ENCODE data around the gene PRRT4.

PRRT4 gene

GRCh38 chr7:128356546-128357216 lies 4.8 kb downstream of the PRRT4 start:
- Histone ChIP-seq H3K9me3 (ENCODE audit: control insufficient read depth, insufficient read depth, low read depth, low read length) (no peaks in the 10 kb centered on the region), H3K27ac (ENCODE audit: extremely low read depth, low read depth, low read length) (no peak overlapping the region), H3K36me3 (ENCODE audit: control insufficient read depth in 2 of 2, insufficient read depth in 1 of 2, low read length in 2 of 2) (no peaks in the 10 kb centered on the region), H3K4me1 (ENCODE audit: control insufficient read depth, insufficient read depth, low read length) (no peaks in the 10 kb centered on the region; the same call in 1 of the 2 replicates), H3K4me3 (ENCODE audit: low read depth, low read length) (no peak overlapping the region)
- no peak for TF ChIP-seq SP2 (tag by site-specific recombination; IDR thresholded peaks at IDR 0.05)
- TF ChIP-seq TCF7L2 (IDR thresholded peaks at IDR 0.05; ENCODE audit: borderline replicate concordance, low read depth, low read length): no peak
- TF ChIP-seq ZNF621 (tag by site-specific recombination; IDR thresholded peaks at IDR 0.05): no peak
- TF ChIP-seq ZNF785 (tag by site-specific recombination; IDR thresholded peaks at IDR 0.05): no peak
- TF ChIP-seq HIC1 (tag by site-specific recombination; IDR thresholded peaks at IDR 0.05): no peak
- POLR2A ChIA-PET: no interaction called here
- CTCF ChIA-PET: interaction anchor here (0.9 to 3.9 kb wide), 7 partner anchors 9 to 103 kb away, joined by 3 to 28 read pairs (median 7); no protein-coding TSS in a partner anchor

GRCh38 chr7:128353610-128354009 lies 7.9 kb downstream of the PRRT4 start:
- POLR2A ChIA-PET: no interaction called here
- Histone ChIP-seq H3K36me3 (ENCODE audit: control insufficient read depth in 2 of 2, insufficient read depth in 1 of 2, low read length in 2 of 2) (no peaks in the 10 kb centered on the region), H3K4me1 (ENCODE audit: control insufficient read depth, insufficient read depth, low read length) (no peaks in the 10 kb centered on the region), H3K9me3 (ENCODE audit: control insufficient read depth, insufficient read depth, low read depth, low read length) (no peaks in the 10 kb centered on the region), H3K4me3 (ENCODE audit: low read depth, low read length) (no peak overlapping the region), H3K27ac (ENCODE audit: extremely low read depth, low read depth, low read length) (no peak overlapping the region)
- CTCF ChIA-PET: interaction anchor here (0.8 to 0.9 kb wide), 3 partner anchors 7 to 108 kb away, joined by 3 to 5 read pairs (median 5); no protein-coding TSS in a partner anchor
- TF ChIP-seq ZFP37 (tag by site-specific recombination; IDR thresholded peaks at IDR 0.05) (no peak), ZNF292 (tag by site-specific recombination; IDR thresholded peaks at IDR 0.05; ENCODE audit: borderline replicate concordance, low read depth) (no peak), ZNF140 (tag by site-specific recombination; IDR thresholded peaks at IDR 0.05) (no peak), GLIS2 (tag by site-specific recombination; IDR thresholded peaks at IDR 0.05) (no peak), PRDM10 (tag by site-specific recombination; IDR thresholded peaks at IDR 0.05) (no peak), ZNF548 (tag by site-specific recombination; IDR thresholded peaks at IDR 0.05) (no peak), ZNF10 (tag by site-specific recombination; IDR thresholded peaks at IDR 0.05) (no peak), SETDB1 (IDR thresholded peaks at IDR 0.05; ENCODE audit: insufficient read length, low read length) (no peak), ZSCAN18 (tag by site-specific recombination; IDR thresholded peaks at IDR 0.05) (no peak), ZNF677 (tag by site-specific recombination; IDR thresholded peaks at IDR 0.05) (no peak), ZNF26 (tag by site-specific recombination; IDR thresholded peaks at IDR 0.05) (no peak), ZNF433 (tag by site-specific recombination; IDR thresholded peaks at IDR 0.05; ENCODE audit: low read depth) (no peak), ZNF707 (tag by site-specific recombination; IDR thresholded peaks at IDR 0.05) (no peak), ZNF280C (tag by site-specific recombination; IDR thresholded peaks at IDR 0.05) (no peak), YY2 (tag by site-specific recombination; IDR thresholded peaks at IDR 0.05) (no peak), ZNF776 (tag by site-specific recombination; IDR thresholded peaks at IDR 0.05; ENCODE audit: borderline replicate concordance) (no peak), ZNF239 (tag by site-specific recombination; IDR thresholded peaks at IDR 0.05) (no peak)
